AG04449 (cell line): Measurements from ENCODE around the gene FBP2.
A peak's percentile ranks its signal among the peaks of the same experiment; 100 is the strongest.

Experiments used
- CTCF ChIA-PET: fragments of 350-600 bp; formaldehyde crosslinking; extraction: SDS; loops from one replicate; lab custom pipeline; 2021; ENCODE audit warnings: antibody characterized with exemption; lab: Yijun Ruan, JAX
- POLR2A ChIA-PET: fragments of 400-600, 350-600 bp; formaldehyde crosslinking; extraction: SDS; loops from one replicate; lab custom pipeline; 2020; ENCODE audit warnings: antibody characterized with exemption, inconsistent platforms; lab: Yijun Ruan, JAX
- DNase-seq: peaks from one replicate; pipeline ENCODE4 v3.0.0-alpha.2; 2010; ENCODE audit warnings: low read depth, low spot score
- H3K4me3 ChIP-seq: 2 replicates; pipeline ENCODE4 v1.5.1; 2011; ENCODE audit warnings: low read depth, mild to moderate bottlenecking, control low read depth, low read length
- CTCF ChIP-seq: IDR thresholded peaks from one replicate; pipeline ENCODE4 v1.5.1; 2011; ENCODE audit warnings: mild to moderate bottlenecking, moderate library complexity, low read length, control low read depth, inconsistent platforms; ENCODE audit not compliant: insufficient read depth; ENCODE audit errors: missing control alignments

The FBP2 gene

GRCh38 chr9:94612071-94612470 lies 18.4 kb upstream of the FBP2 start:
- TF ChIP-seq CTCF: no peak
- POLR2A ChIA-PET: no interaction called here
- H3K4me3 ChIP-seq: no peak overlapping the region
- CTCF ChIA-PET: no interaction called here
- no peak for DNase-seq

- no peak for DNase-seq
- POLR2A ChIA-PET: no interaction called here
- no peak for TF ChIP-seq CTCF
- CTCF ChIA-PET: no interaction called here
- no peak overlapping the region for H3K4me3 ChIP-seq
Measured at GRCh38 chr9:94611638-94612068, 18.0 kb upstream of the FBP2 start.

GRCh38 chr9:94610181-94610606 lies 16.6 kb upstream of the FBP2 start:
- H3K4me3 ChIP-seq: no peak overlapping the region
- POLR2A ChIA-PET: no interaction called here
- DNase-seq: no peak
- TF ChIP-seq CTCF: no peak
- CTCF ChIA-PET: no interaction called here

GRCh38 chr9:94607423-94607691 lies 13.7 kb upstream of the FBP2 start:
- CTCF ChIA-PET: no interaction called here
- POLR2A ChIA-PET: no interaction called here
- no peak for DNase-seq
- no peak for TF ChIP-seq CTCF
- no peak overlapping the region for H3K4me3 ChIP-seq

GRCh38 chr9:94606646-94607422 lies 13.2 kb upstream of the FBP2 start:
- TF ChIP-seq CTCF: no peak
- CTCF ChIA-PET: no interaction called here
- POLR2A ChIA-PET: no interaction called here
- DNase-seq: no peak
- H3K4me3 ChIP-seq: no peak overlapping the region

GRCh38 chr9:94603259-94604160 lies 9.9 kb upstream of the FBP2 start:
- ChIA-PET CTCF (interaction anchor here (0.6 to 1.4 kb wide), 3 partner anchors 14 to 49 kb away, joined by 3 to 4 read pairs (median 4); partner anchors contain the start of gene PCAT7), POLR2A (no interaction called here)
- DNase-seq: no peak
- TF ChIP-seq CTCF: peak; percentile 73
- H3K4me3 ChIP-seq: no peak overlapping the region
